GM10266 (cell line): ENCODE measurements around the gene LEF1.
A peak's percentile ranks its signal among the peaks of the same experiment; 100 is the strongest.

ENCODE experiments used
- DNase-seq: peaks from one replicate; pipeline ENCODE4 v3.0.0; 2012; ENCODE audit errors: extremely low spot score
- TF ChIP-seq, protein P1 (sequence below): IDR thresholded peaks from 2 replicates; pipeline ENCODE4 v1.5.1; 2012; ENCODE audit warnings: mild to moderate bottlenecking, low read depth; ENCODE audit not compliant: control insufficient read depth, insufficient read depth; ENCODE audit errors: missing control alignments

LEF1 gene

DNA sequence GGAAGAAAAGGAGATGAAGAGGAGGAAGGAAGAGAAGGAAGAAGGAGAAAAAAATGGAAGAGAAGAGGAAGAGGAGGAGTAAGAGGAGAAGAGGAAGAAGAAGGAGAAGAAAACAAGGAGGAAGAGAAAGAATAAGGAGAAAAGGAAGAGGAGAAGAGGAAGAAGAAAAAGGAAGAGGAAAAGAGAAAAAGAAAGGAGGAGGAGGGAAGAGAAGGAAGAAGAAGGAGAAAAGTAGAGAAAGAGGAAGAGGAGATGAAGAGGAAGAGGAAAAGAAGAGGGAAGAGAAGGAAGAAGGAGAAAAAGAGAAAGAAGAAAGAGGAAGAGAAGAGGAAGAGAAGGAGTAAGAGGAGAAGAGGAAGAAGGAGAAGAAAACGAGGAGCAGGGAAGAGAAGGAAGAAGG lies 11.8 kb upstream of the LEF1 start:
- TF ChIP-seq, protein P1, sequence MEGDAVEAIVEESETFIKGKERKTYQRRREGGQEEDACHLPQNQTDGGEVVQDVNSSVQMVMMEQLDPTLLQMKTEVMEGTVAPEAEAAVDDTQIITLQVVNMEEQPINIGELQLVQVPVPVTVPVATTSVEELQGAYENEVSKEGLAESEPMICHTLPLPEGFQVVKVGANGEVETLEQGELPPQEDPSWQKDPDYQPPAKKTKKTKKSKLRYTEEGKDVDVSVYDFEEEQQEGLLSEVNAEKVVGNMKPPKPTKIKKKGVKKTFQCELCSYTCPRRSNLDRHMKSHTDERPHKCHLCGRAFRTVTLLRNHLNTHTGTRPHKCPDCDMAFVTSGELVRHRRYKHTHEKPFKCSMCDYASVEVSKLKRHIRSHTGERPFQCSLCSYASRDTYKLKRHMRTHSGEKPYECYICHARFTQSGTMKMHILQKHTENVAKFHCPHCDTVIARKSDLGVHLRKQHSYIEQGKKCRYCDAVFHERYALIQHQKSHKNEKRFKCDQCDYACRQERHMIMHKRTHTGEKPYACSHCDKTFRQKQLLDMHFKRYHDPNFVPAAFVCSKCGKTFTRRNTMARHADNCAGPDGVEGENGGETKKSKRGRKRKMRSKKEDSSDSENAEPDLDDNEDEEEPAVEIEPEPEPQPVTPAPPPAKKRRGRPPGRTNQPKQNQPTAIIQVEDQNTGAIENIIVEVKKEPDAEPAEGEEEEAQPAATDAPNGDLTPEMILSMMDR = no peak
- DNase-seq = no peak

DNA sequence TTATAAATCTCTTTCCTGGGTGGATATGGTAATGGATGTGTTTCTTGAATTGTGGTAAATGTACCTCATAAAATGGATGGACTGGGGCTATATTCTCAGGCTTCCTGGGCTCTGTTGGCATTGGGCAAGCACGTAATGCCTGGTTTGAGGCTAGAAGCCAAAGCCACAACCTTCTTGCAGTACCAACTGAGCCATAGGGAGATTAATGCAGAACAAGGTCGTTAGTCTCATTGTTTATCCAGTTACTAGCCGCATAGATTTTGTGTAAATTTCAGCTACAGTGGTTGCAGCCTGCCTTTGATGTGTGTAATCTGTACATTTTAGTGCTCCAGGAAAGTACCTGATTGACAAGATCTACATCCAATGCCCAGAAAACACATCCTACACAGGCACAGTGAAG lies 7.2 kb upstream of the LEF1 start:
- TF ChIP-seq, protein P1 = no peak
- DNase-seq = no peak

DNA sequence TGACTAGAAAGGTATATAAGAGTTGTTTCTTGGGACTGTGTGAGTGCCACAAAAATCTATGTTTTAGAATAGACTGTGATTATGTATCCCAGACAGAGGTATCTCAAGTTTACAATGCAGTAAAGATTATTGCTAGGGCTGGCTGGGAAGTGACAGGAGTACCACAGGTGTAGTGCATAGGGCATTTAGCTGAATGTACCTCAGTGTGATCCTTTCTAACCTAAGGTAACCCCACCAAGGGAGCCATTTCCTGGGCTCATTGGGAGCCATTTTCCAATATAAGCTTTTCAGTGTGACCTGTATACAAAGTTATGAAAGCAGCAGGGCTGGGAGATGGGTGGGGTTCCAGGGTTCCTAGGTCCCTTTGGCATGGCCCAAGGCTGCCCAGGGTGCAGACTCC lies 6.1 kb upstream of the LEF1 start:
- no peak for DNase-seq
- TF ChIP-seq, protein P1 = no peak

DNA sequence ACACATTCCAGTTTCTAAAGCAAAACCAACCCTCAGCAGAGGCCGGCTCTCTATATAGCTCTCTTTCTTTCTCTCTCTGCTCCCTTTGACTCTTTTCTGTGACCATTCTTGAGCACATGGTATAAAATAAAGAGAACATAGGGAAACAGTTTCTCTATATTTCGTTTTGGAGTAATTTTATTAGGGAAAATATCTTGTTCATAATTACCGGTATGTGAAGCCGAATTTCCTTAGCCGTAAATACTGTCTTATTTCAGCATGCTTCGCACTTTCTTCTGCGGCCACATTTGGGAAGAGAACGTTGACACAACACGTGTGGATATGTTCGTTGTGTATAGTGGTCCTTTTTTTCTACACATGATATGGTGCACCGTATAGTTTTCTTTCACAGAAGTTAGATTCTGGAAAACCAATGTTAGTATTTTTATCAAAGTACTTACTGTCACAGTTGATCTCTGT lies 4.9 kb upstream of the LEF1 start:
- TF ChIP-seq, protein P1 = no peak
- no peak for DNase-seq

DNA sequence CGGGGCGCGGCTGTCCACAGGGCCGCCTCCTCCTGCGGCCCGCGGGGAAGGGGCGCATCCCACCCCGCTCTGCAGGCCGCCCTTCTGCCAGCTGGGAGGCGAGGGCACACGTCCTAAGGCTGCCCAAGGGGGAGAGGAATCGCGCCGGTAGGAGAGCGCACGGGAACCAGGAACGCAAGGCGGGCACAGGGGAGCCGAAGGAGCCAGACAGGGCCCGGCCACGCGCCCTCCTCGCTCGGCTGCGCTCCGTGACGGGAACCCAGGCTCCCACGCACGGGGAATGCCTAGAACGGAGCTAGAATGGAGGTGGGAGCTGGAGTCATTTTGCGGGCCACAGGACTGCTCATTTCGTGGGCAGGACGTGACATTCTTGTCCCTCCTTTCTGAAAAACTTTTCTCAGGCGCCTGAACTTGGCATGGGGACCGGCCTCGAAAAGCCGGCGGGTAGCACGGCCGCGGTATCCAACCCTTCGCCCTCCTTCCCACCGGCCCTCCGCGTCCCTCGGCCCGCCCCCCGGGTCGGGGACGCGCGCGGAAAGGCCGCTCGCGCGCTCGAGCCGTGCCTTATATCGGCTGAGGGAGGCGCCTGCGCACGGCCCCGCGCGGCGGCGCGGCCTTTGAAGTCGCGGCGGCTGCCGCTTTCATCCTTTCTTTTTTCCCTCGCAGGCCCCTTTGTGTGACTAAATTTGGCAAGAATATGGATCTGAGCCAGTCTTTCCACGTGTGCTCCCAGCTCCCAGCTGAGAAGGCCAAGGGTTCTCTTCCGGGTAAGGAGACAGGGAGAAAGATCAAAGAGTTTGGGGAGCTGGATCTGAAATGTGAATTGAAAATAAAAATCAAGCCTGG lies 4.2 kb upstream of the LEF1 start:
- peak; percentile 77 for DNase-seq
- TF ChIP-seq, protein P1 = no peak

DNA sequence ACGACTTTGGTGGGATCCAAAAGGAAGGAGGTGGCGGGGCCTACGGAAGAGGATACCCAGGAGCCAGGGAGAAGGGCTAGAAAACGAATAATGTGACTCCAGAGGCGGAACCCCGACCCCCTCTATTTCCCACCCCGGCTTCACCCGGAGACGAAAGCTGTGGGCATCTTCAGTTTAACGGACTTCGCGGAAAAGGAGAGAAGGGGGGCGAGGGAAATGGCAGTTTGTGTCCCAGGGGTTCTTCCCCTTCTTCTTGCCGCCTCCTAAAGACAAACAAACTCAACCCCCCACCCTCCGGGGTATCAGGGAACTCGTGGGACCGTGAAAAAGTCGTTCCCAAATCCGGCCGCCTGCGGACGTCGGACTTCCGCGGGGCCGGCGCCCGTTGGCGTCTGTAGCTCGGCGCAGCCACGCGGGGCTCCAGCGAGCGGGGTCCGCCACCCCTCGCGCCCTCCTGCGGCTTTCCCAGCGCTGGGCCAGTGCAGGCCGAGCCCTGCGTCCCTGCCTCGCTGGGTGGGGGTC lies 3.6 kb upstream of the LEF1 start:
- TF ChIP-seq, protein P1 = peak; percentile 47
- DNase-seq = peak; percentile 65
